Measurements from ENCODE around the gene INPP5A. TPM values are rescaled to one million over a fixed set of nuclear protein-coding genes. Genes with fewer than 3 reads are reported as not detected.

The INPP5A gene
- total RNA-seq, 1 experiment from 2014 or later, result 7.6 TPM

Other genes with a start within 250 kb of the INPP5A start
- gene STK32C, start 229.8 kb upstream of the INPP5A start, total RNA-seq (2014; rRNA removed; shearing (Covaris generic); ENCODE audit: low replicate concordance), result 25.9 and 36.6 TPM in 2 replicates
- 8.3 and 13.7 TPM in 2 replicates for gene LRRC27, start 205.6 kb upstream of the INPP5A start, total RNA-seq (2014; rRNA removed; shearing (Covaris generic); ENCODE audit: low replicate concordance)
- 20.1 and 25.2 TPM in 2 replicates for gene PWWP2B, start 140.6 kb upstream of the INPP5A start, total RNA-seq (2014; rRNA removed; shearing (Covaris generic); ENCODE audit: low replicate concordance)
- gene NKX6-2, start 248.4 kb downstream of the INPP5A start, total RNA-seq (2014; rRNA removed; shearing (Covaris generic); ENCODE audit: low replicate concordance), result not detected in 2 replicates